ENCODE measurements around the gene EIF4B. TPM values are rescaled to one million over a fixed set of nuclear protein-coding genes. Genes with fewer than 3 reads are reported as not detected.

EIF4B gene
- total and polyA plus RNA-seq, 9 of the 15 experiments (the other 6 are each of a cell fraction or from before 2014, with no cell fraction given): 138 to 669 (median 552) TPM

DNA sequence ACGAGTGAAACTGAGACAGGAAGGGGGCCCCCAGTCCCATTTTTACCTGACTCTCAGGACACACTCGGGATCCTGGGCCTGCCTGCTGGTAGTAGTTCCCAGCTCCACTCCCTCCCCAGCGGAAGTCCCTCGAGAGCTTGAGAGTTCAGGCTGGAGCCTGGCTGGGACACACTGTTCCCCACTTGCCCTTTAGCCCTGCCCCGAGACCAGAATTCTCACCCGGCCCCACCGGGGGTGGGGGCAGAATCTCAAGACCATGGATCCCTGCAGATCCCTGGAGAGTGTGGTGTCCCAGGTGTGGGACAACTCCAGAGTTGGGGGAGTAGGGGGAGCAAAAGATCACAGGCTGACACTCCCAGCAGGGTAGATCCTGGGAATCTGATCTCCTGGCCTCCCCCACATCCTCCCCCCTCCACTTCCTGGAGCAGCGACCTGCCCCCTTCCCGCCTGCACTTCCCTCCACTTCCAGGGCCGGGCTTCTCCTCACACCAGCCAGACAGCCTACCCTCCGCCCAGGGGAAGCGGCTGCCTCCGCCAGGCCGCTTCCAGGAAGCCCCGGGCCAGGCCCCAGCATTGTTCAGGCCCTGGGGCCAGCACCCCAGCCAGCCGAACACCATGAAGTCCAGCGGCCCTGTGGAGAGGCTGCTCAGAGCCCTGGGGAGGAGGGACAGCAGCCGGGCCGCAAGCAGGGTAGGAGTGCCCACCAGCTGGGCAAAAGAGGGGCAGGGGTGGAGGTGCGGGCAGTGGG lies 43.5 kb downstream of the EIF4B start, which contains the start of gene TNS2 (continued):
- TF ChIP-seq ZNF3 (CRISPR knock-in tag; IDR thresholded peaks at IDR 0.05) (no peak), CCNT2 (IDR thresholded peaks at IDR 0.05; ENCODE audit: borderline replicate concordance, extremely low read depth, insufficient read length, low read depth, low read length) (peak; percentile 21), ZFP1 (CRISPR knock-in tag; IDR thresholded peaks at IDR 0.05) (no peak), POLR2B (IDR thresholded peaks at IDR 0.05; ENCODE audit: low read depth, partially characterized antibody) (no peak), ZNF830 (CRISPR knock-in tag; IDR thresholded peaks at IDR 0.05) (no peak), NR3C1 (CRISPR knock-in tag; IDR thresholded peaks at IDR 0.05) (no peak), TRIM24 (IDR thresholded peaks at IDR 0.05) (no peak), HDAC6 (IDR thresholded peaks at IDR 0.05; ENCODE audit: low read depth, low read length) (no peak), ZNF184 (CRISPR knock-in tag; IDR thresholded peaks at IDR 0.05) (no peak), MAFF (IDR thresholded peaks at IDR 0.05; ENCODE audit: low read length) (no peak), CHD1 (IDR thresholded peaks at IDR 0.05; ENCODE audit: low read length) (no peak)
- TF ChIP-seq, protein P1, sequence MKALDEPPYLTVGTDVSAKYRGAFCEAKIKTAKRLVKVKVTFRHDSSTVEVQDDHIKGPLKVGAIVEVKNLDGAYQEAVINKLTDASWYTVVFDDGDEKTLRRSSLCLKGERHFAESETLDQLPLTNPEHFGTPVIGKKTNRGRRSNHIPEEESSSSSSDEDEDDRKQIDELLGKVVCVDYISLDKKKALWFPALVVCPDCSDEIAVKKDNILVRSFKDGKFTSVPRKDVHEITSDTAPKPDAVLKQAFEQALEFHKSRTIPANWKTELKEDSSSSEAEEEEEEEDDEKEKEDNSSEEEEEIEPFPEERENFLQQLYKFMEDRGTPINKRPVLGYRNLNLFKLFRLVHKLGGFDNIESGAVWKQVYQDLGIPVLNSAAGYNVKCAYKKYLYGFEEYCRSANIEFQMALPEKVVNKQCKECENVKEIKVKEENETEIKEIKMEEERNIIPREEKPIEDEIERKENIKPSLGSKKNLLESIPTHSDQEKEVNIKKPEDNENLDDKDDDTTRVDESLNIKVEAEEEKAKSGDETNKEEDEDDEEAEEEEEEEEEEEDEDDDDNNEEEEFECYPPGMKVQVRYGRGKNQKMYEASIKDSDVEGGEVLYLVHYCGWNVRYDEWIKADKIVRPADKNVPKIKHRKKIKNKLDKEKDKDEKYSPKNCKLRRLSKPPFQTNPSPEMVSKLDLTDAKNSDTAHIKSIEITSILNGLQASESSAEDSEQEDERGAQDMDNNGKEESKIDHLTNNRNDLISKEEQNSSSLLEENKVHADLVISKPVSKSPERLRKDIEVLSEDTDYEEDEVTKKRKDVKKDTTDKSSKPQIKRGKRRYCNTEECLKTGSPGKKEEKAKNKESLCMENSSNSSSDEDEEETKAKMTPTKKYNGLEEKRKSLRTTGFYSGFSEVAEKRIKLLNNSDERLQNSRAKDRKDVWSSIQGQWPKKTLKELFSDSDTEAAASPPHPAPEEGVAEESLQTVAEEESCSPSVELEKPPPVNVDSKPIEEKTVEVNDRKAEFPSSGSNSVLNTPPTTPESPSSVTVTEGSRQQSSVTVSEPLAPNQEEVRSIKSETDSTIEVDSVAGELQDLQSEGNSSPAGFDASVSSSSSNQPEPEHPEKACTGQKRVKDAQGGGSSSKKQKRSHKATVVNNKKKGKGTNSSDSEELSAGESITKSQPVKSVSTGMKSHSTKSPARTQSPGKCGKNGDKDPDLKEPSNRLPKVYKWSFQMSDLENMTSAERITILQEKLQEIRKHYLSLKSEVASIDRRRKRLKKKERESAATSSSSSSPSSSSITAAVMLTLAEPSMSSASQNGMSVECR (CRISPR knock-in tag; IDR thresholded peaks at IDR 0.05): no peak
- TF ChIP-seq, protein P2, sequence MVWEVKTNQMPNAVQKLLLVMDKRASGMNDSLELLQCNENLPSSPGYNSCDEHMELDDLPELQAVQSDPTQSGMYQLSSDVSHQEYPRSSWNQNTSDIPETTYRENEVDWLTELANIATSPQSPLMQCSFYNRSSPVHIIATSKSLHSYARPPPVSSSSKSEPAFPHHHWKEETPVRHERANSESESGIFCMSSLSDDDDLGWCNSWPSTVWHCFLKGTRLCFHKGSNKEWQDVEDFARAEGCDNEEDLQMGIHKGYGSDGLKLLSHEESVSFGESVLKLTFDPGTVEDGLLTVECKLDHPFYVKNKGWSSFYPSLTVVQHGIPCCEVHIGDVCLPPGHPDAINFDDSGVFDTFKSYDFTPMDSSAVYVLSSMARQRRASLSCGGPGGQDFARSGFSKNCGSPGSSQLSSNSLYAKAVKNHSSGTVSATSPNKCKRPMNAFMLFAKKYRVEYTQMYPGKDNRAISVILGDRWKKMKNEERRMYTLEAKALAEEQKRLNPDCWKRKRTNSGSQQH (CRISPR knock-in tag; IDR thresholded peaks at IDR 0.05): no peak
- TF ChIP-seq, protein P3, sequence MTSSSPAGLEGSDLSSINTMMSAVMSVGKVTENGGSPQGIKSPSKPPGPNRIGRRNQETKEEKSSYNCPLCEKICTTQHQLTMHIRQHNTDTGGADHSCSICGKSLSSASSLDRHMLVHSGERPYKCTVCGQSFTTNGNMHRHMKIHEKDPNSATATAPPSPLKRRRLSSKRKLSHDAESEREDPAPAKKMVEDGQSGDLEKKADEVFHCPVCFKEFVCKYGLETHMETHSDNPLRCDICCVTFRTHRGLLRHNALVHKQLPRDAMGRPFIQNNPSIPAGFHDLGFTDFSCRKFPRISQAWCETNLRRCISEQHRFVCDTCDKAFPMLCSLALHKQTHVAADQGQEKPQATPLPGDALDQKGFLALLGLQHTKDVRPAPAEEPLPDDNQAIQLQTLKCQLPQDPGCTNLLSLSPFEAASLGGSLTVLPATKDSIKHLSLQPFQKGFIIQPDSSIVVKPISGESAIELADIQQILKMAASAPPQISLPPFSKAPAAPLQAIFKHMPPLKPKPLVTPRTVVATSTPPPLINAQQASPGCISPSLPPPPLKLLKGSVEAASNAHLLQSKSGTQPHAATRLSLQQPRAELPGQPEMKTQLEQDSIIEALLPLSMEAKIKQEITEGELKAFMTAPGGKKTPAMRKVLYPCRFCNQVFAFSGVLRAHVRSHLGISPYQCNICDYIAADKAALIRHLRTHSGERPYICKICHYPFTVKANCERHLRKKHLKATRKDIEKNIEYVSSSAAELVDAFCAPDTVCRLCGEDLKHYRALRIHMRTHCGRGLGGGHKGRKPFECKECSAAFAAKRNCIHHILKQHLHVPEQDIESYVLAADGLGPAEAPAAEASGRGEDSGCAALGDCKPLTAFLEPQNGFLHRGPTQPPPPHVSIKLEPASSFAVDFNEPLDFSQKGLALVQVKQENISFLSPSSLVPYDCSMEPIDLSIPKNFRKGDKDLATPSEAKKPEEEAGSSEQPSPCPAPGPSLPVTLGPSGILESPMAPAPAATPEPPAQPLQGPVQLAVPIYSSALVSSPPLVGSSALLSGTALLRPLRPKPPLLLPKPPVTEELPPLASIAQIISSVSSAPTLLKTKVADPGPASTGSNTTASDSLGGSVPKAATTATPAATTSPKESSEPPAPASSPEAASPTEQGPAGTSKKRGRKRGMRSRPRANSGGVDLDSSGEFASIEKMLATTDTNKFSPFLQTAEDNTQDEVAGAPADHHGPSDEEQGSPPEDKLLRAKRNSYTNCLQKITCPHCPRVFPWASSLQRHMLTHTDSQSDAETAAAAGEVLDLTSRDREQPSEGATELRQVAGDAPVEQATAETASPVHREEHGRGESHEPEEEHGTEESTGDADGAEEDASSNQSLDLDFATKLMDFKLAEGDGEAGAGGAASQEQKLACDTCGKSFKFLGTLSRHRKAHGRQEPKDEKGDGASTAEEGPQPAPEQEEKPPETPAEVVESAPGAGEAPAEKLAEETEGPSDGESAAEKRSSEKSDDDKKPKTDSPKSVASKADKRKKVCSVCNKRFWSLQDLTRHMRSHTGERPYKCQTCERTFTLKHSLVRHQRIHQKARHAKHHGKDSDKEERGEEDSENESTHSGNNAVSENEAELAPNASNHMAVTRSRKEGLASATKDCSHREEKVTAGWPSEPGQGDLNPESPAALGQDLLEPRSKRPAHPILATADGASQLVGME (CRISPR knock-in tag; IDR thresholded peaks at IDR 0.05): no peak
